Skeletal muscle satellite cell (primary cell): ENCODE measurements around the gene SEMA4F.

ENCODE experiments used
- H3K27me3 ChIP-seq: 2 replicates; pipeline ENCODE4 v1.7.0; 2013; ENCODE audit warnings: low read length; ENCODE audit not compliant: control insufficient read depth, insufficient read depth
- H3K36me3 ChIP-seq: 2 replicates; pipeline ENCODE4 v1.7.0; 2013; ENCODE audit warnings: mild to moderate bottlenecking, control low read depth, low read length; ENCODE audit not compliant: insufficient read depth
- H3K4me1 ChIP-seq: 2 replicates; pipeline ENCODE4 v1.7.0; 2013; ENCODE audit warnings: low read length; ENCODE audit not compliant: control insufficient read depth, insufficient read depth
- H3K4me2 ChIP-seq: 2 replicates; pipeline ENCODE4 v1.7.0; 2013; ENCODE audit warnings: mild to moderate bottlenecking, low read length
- H3K4me3 ChIP-seq: 2 replicates; pipeline ENCODE4 v1.7.0; 2013; ENCODE audit warnings: low read length
- H3K9ac ChIP-seq: 2 replicates; pipeline ENCODE4 v1.7.0; 2013; ENCODE audit warnings: mild to moderate bottlenecking, low read depth, low read length, moderate library complexity
- H3K9me3 ChIP-seq: replicated peaks from 2 replicates; pipeline ENCODE4 v1.7.0; 2013; ENCODE audit warnings: mild to moderate bottlenecking, control low read depth, low read length

Gene SEMA4F

DNA sequence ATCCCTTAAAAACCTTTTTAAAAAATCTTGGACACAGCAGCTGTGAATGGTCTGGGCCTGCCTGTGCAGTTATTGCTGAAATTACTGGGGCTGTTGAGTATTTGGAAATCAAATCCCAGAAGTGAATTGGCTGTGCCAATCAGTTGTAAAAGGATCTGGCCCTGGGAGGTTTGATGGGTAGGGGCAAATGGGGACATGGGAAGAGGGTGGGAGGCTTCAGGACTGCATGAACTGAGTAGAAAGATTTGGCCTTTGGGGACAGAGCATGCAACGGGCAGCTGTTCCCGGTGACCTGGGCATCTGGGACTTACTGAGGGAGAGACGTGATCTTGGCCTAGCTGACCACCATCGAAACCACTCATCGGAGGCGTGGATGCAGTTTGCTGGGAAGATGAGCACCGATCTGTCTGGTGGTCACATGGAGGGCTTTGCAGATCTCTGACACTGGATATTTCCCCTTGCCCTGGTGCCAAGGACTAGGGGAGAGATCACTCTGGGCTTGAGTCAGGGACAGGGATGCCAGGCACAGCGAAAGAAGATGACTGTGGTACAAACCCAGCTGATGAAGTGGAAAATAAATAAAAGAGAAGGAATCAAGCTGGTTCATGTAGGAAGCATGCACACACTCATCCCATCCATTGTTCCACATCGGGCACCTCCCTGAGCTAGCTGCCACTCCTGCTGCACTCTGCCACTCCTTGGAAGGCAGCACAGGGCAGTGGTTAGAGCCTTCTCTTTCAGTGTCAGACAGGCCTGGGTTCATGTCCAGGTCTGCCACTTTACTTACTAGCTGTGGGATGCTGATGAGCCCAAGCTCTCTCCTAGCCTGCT lies 58.4 kb downstream of the SEMA4F start:
- Histone ChIP-seq H3K27me3 (peaks cover 15% of the 10 kb centered on the region), H3K4me3 (no peak overlapping the region), H3K9ac (no peak overlapping the region), H3K9me3 (no peaks in the 10 kb centered on the region), H3K4me2 (no peak overlapping the region), H3K36me3 (no peaks in the 10 kb centered on the region), H3K4me1 (peaks cover 13% of the 10 kb centered on the region)

DNA sequence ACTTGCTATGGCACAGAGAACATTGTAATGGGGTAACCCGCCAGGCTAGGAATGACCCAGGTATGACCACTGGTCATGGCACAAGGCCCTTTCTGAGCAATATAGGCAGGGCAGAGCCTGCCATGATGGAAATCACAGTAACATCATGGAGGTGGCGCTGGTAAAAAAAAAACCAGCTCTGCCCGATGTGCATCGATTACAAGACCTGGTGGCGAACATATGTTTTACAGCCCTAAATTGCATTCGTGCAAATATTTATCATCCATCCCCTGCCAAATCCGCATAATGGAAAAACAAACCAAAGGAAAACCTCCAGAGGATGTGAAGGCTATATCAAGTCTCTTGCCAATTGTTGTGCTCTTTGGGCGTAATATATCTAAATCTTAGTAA lies 60.6 kb downstream of the SEMA4F start:
- Histone ChIP-seq H3K36me3 (no peaks in the 10 kb centered on the region), H3K9me3 (no peaks in the 10 kb centered on the region), H3K4me2 (peak overlapping the region; percentile 82), H3K4me1 (peaks cover 6% of the 10 kb centered on the region), H3K9ac (no peak overlapping the region), H3K4me3 (peak overlapping the region; percentile 67), H3K27me3 (peaks cover 25% of the 10 kb centered on the region)

DNA sequence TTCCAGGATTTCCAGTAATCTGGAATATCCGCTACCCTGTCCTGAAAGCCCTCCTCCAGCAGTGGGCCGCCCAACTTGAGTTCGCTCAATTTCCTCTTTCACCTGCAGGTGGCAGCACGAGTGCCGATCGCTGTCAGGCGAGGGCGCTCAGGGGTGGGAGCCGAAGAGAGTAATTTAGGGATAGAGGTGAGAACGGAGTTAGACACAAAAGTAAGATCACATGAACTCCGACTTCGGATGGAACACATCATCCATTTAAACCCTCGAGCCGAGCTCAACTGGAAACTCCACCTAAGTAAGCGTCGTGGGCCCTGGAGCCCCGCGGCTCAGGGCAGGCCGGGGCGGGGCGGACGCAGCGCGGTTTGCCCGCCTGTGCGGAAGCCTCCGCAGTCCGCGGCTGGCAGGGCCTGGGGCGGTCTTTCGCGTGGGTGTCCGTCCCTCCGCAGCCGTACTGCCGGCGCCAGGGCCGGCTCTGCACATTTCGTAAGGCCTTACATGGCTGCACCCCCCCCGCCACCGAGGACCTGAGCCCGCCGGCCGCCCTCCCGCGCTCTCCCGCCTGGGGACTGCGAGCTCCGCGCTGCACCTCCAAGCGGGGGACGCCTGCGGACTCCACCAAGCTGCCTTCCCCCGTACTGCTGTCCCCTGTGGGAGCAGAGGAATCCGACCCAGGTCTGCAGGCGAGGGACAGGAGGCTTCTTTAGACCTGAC lies 61.2 kb downstream of the SEMA4F start:
- H3K36me3 ChIP-seq = no peaks in the 10 kb centered on the region
- peaks cover 25% of the 10 kb centered on the region for H3K27me3 ChIP-seq
- peak overlapping the region; percentile 67 for H3K4me3 ChIP-seq

DNA sequence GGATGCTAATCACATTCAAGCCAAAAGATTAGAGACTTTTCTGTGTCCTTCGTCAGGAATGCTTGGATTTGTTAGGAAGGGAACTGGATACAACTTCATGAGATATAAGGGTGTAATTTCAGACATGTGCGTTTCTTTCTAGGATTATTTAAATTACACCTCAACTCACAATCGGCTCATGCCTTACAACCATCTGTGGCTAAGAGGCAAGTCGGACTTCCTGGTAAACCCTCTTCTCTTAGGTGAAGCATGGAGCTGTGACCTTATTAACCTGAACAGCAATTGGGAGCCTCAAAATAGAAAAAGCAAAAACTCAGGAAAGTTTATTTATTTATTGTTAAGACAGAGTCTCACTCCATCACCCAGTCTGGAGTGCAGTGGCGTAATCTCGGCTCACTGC lies 61.8 kb downstream of the SEMA4F start:
- no peaks in the 10 kb centered on the region for H3K36me3 ChIP-seq
- H3K4me1 ChIP-seq = peaks cover 6% of the 10 kb centered on the region
- peak overlapping the region; percentile 30 for H3K9ac ChIP-seq
- H3K4me3 ChIP-seq = peak overlapping the region; percentile 67
- peak overlapping the region; percentile 82 for H3K4me2 ChIP-seq
- H3K27me3 ChIP-seq = peaks cover 25% of the 10 kb centered on the region
- H3K9me3 ChIP-seq = no peaks in the 10 kb centered on the region

More for the DNA sequence above, 61.2 kb downstream of the SEMA4F start:
- Histone ChIP-seq H3K4me2 (peak overlapping the region; percentile 82), H3K4me1 (peaks cover 6% of the 10 kb centered on the region), H3K9ac (peak overlapping the region; percentile 30), H3K9me3 (no peaks in the 10 kb centered on the region)

DNA sequence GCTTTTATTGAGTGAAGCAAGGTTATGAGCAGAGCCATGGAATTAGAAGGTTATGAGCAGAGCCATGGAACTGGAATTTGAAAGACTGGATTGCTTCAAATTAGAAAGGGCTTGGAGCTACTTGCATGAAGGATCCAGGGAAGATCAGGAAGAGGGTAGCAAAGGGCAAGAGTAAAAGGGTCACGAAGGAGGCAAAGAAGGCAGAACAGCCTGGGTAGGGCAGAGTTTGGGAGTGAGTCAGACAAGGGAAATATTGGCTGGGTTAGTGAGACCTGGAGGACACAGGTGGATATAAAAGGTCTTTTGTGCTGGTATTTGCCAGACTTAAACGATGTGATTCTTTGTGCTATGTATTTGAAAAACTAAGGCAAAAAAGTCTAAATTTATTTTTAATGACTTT lies 65.0 kb downstream of the SEMA4F start:
- H3K4me2 ChIP-seq = no peak overlapping the region
- H3K9me3 ChIP-seq = no peaks in the 10 kb centered on the region
- no peak overlapping the region for H3K4me3 ChIP-seq
- H3K27me3 ChIP-seq = peaks cover 35% of the 10 kb centered on the region
- no peak overlapping the region for H3K9ac ChIP-seq
- peaks cover 3% of the 10 kb centered on the region for H3K4me1 ChIP-seq
- H3K36me3 ChIP-seq = no peaks in the 10 kb centered on the region

DNA sequence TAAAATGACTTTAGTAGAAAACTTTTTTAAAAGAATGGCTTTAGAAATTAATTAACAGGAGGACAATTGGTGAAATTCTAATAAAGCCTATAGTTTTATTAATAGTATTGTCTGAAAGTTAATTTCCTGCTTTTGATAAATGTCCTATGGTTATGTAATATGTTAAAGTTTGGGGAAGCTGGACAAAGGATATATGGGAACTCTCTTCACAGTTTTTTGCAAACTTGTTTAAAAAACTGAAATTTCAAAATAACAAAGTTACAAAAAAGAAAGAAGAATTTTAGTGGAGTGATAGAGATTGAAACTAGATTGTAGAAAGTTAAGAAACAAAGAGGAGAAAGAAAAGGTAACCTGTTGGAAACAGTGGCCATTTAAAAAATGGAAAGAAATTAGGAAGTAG lies 67.3 kb downstream of the SEMA4F start:
- Histone ChIP-seq H3K9ac (no peak overlapping the region), H3K4me2 (no peak overlapping the region), H3K27me3 (peaks cover 35% of the 10 kb centered on the region)

DNA sequence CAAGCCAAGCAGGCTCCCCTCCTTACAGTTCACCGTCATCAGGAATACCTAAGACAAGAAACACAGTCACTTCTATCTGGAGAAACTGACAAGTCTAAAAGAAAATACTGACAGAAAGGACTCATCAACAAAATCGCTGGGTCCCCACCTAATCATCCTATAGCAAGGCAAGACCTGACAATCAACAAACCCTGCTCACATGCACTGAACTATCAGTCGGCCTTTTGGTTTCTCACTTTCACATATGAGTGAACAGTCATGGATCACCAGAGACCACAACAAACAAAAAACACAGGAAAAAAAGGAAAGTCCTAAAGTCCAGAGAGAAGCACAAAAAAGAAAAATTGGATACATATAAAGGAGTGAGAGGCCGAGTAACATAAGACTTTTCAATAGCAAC lies 70.4 kb downstream of the SEMA4F start:
- Histone ChIP-seq H3K36me3 (no peaks in the 10 kb centered on the region), H3K27me3 (peaks cover 13% of the 10 kb centered on the region), H3K4me2 (no peak overlapping the region), H3K4me3 (no peak overlapping the region), H3K9ac (no peak overlapping the region), H3K9me3 (peaks cover 2% of the 10 kb centered on the region), H3K4me1 (peaks cover 5% of the 10 kb centered on the region)

More for the DNA sequence above, 67.3 kb downstream of the SEMA4F start:
- H3K36me3 ChIP-seq = no peaks in the 10 kb centered on the region
- no peaks in the 10 kb centered on the region for H3K9me3 ChIP-seq
- peaks cover 5% of the 10 kb centered on the region for H3K4me1 ChIP-seq
- H3K4me3 ChIP-seq = no peak overlapping the region

DNA sequence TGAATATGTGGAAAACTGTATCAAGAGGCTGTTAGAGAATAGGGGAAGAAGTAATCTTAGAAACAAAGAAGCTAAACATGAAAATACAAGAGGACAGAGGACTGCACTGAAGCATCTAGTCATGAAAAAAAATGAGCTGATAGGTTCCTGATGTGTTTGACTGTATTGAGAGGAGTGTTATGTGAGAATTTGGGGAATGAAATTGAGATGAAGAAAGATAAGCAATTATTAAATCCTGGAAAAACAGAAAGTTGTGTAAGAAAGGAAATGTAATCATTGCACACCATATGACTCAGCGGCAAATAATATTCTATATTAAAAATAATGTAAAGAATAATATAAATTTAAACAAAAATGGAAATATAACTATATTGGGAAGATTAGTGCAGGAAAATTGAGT lies 71.2 kb downstream of the SEMA4F start:
- Histone ChIP-seq H3K9ac (no peak overlapping the region), H3K4me2 (no peak overlapping the region), H3K4me1 (peaks cover 5% of the 10 kb centered on the region), H3K9me3 (peaks cover 2% of the 10 kb centered on the region), H3K4me3 (no peak overlapping the region), H3K36me3 (no peaks in the 10 kb centered on the region), H3K27me3 (peaks cover 13% of the 10 kb centered on the region)

DNA sequence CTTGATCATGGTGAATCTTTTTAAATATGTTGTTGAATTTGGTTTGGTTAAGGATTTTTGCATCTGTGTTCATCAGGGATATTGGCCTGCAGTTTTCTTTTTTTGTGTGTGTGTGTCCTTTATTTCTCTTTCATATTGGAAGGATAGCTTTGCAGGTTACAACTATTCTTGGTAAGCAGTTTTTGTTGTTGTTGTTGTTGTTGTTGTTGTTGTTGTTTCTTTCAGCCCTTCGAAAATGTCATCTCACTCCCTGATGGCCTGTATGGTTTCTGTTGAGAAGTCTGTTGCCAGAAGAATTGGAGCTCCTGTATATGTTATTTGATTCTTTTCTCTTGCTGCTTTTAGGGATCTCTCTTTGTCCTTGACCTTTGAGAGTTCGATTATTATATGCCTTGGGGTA lies 74.8 kb downstream of the SEMA4F start:
- Histone ChIP-seq H3K27me3 (peaks cover 3% of the 10 kb centered on the region), H3K9ac (no peak overlapping the region), H3K4me3 (no peak overlapping the region), H3K36me3 (no peaks in the 10 kb centered on the region), H3K9me3 (peaks cover 2% of the 10 kb centered on the region), H3K4me2 (no peak overlapping the region), H3K4me1 (peaks cover 5% of the 10 kb centered on the region)

DNA sequence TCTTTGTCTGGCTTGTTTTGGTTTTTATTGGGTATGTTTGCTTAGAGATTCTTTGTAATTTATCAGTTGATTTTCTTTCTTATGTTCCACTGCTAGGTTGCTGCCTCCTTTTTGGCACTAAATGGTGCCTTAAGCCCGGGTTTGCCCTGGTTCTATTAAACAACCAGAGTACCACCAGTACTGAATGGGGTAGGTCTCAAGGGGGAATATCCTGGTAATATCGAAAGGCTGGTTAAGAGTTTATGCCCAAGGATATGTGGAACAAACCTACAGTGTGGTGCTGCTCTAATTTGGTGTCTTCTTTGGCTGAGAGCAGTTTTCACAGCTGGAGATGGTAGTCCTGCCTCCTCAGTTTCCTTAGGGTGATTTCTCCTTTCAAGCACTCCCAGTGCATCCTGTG lies 76.5 kb downstream of the SEMA4F start:
- Histone ChIP-seq H3K4me3 (no peak overlapping the region), H3K9me3 (peaks cover 2% of the 10 kb centered on the region), H3K9ac (no peak overlapping the region), H3K4me2 (no peak overlapping the region), H3K27me3 (peaks cover 3% of the 10 kb centered on the region), H3K4me1 (peaks cover 8% of the 10 kb centered on the region), H3K36me3 (no peaks in the 10 kb centered on the region)
